Fibroblast of lung (primary cell): ENCODE measurements around the gene NRAP. TPM values are rescaled to one million over a fixed set of nuclear protein-coding genes. Genes with fewer than 3 reads are reported as not detected.

Experiments
- DNase-seq, 2 donors: peaks; one replicate each; pipeline versions ENCODE4 v3.0.0 to v3.0.0-alpha.2; 2010; ENCODE audit warnings: low read depth in 2 of 2
- H2AFZ ChIP-seq: 2 replicates; pipeline ENCODE4 v1.5.1; 2012; ENCODE audit warnings: low read length, control low read depth, inconsistent platforms
- H3K27ac ChIP-seq: 2 replicates; pipeline ENCODE4 v1.5.1; 2011; ENCODE audit warnings: low read length, control low read depth; ENCODE audit not compliant: insufficient read depth
- H3K27me3 ChIP-seq: 2 replicates; pipeline ENCODE4 v1.5.1; 2011; ENCODE audit warnings: mild to moderate bottlenecking, low read length; ENCODE audit not compliant: control insufficient read depth, insufficient read depth
- H3K36me3 ChIP-seq: 2 replicates; pipeline ENCODE4 v1.5.1; 2011; ENCODE audit warnings: low read length; ENCODE audit not compliant: control insufficient read depth, insufficient read depth
- H3K4me1 ChIP-seq: 2 replicates; pipeline ENCODE4 v1.5.1; 2011; ENCODE audit warnings: low read length; ENCODE audit not compliant: control insufficient read depth, insufficient read depth; ENCODE audit errors: extremely low read depth
- H3K4me2 ChIP-seq: 2 replicates; pipeline ENCODE4 v1.5.1; 2011; ENCODE audit warnings: low read length, control low read depth; ENCODE audit not compliant: insufficient read depth; ENCODE audit errors: extremely low read depth
- H3K4me3 ChIP-seq, 4 experiments: fragments of 200-600 bp in 1 of 4; sonication (generic) in 1 of 4; replicated peaks in 1 of 4; 2 replicates each; pipeline ENCODE4 v1.5.1; 2011 to 2016; ENCODE audit warnings: low read length in 4 of 4, low read depth in 3 of 4, mild to moderate bottlenecking in 3 of 4, control low read depth in 2 of 4, inconsistent platforms in 1 of 4, mixed read lengths in 1 of 4; ENCODE audit not compliant: insufficient read depth in 1 of 4; ENCODE audit errors: control extremely low read depth in 1 of 4
- H3K79me2 ChIP-seq: 2 replicates; pipeline ENCODE4 v1.5.1; 2012; ENCODE audit warnings: mild to moderate bottlenecking, low read length, inconsistent platforms; ENCODE audit not compliant: control insufficient read depth, insufficient read depth
- H3K9ac ChIP-seq: 2 replicates; pipeline ENCODE4 v1.5.1; 2011; ENCODE audit warnings: mild to moderate bottlenecking, low read length, control low read depth; ENCODE audit not compliant: insufficient read depth
- H3K9me3 ChIP-seq: 2 replicates; pipeline ENCODE4 v1.5.1; 2012; ENCODE audit warnings: low read depth, low read length; ENCODE audit not compliant: control insufficient read depth, insufficient read depth
- H4K20me1 ChIP-seq: 2 replicates; pipeline ENCODE4 v1.5.1; 2011; ENCODE audit warnings: low read length; ENCODE audit not compliant: control insufficient read depth, insufficient read depth; ENCODE audit errors: extremely low read depth
- EZH2 ChIP-seq: IDR thresholded peaks from 2 replicates; pipeline ENCODE4 v1.5.1; 2012; ENCODE audit warnings: low read length, control low read depth, mild to moderate bottlenecking; ENCODE audit errors: missing control alignments
- polyA plus RNA-seq, 2 donors: library from polyadenylated mRNA; depleted of rRNA in 1 of 2; stranded (reverse) in 1 of 2; unstranded in 1 of 2; fragments of >200 nt; gene quantifications; 2 replicates each; pipeline ENCODE4 v1.2.1, GENCODE V29; 2011 to 2012; ENCODE audit warnings: missing spikeins in 1 of 2
- total RNA-seq: library from RNA; depleted of rRNA; stranded (reverse); fragments of >200 nt; gene quantifications from 2 replicates; pipeline ENCODE4 v1.2.1, GENCODE V29; 2014
- TF ChIP-seq, protein P1 (sequence below), 2 donors: IDR thresholded peaks in 1 of 2; conservative IDR thresholded peaks in 1 of 2; 1 replicate in 1 of 2; 2 replicates in 1 of 2; pipeline ENCODE4 v1.5.1; 2011 to 2012; ENCODE audit warnings: low read length in 2 of 2, control low read depth in 1 of 2, inconsistent platforms in 1 of 2, low read depth in 1 of 2, mild to moderate bottlenecking in 1 of 2

The NRAP gene
- total and polyA plus RNA-seq, 2 donors (not counting 1 experiment from before 2014, with no cell fraction given): not detected

- no peak overlapping the region for H3K9ac ChIP-seq
- peak overlapping the region; percentile 1 for H3K27ac ChIP-seq
- no peaks in the 10 kb centered on the region for H4K20me1 ChIP-seq
- H3K27me3 ChIP-seq: no peaks in the 10 kb centered on the region
- H3K4me1 ChIP-seq: peaks cover 2% of the 10 kb centered on the region
- no peaks in the 10 kb centered on the region for H3K9me3 ChIP-seq
- peak overlapping the region; percentile 20 for H3K4me2 ChIP-seq
- TF ChIP-seq, protein P1, sequence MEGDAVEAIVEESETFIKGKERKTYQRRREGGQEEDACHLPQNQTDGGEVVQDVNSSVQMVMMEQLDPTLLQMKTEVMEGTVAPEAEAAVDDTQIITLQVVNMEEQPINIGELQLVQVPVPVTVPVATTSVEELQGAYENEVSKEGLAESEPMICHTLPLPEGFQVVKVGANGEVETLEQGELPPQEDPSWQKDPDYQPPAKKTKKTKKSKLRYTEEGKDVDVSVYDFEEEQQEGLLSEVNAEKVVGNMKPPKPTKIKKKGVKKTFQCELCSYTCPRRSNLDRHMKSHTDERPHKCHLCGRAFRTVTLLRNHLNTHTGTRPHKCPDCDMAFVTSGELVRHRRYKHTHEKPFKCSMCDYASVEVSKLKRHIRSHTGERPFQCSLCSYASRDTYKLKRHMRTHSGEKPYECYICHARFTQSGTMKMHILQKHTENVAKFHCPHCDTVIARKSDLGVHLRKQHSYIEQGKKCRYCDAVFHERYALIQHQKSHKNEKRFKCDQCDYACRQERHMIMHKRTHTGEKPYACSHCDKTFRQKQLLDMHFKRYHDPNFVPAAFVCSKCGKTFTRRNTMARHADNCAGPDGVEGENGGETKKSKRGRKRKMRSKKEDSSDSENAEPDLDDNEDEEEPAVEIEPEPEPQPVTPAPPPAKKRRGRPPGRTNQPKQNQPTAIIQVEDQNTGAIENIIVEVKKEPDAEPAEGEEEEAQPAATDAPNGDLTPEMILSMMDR (conservative IDR thresholded peaks at IDR 0.05 in 1 of 2, IDR thresholded peaks at IDR 0.05 in 1 of 2; ENCODE audit: low read depth in 1 of 2, low read length in 2 of 2): no peak
- no peak for TF ChIP-seq EZH2
- H3K4me3 ChIP-seq: no peak overlapping the region
- no peak overlapping the region for H2AFZ ChIP-seq
- H3K79me2 ChIP-seq: no peaks in the 10 kb centered on the region
- DNase-seq: peak; percentile 74 to 79
- no peaks in the 10 kb centered on the region for H3K36me3 ChIP-seq
Observed at GRCh38 chr10:113709221-113709838, 45.5 kb upstream of the NRAP start.

DNA sequence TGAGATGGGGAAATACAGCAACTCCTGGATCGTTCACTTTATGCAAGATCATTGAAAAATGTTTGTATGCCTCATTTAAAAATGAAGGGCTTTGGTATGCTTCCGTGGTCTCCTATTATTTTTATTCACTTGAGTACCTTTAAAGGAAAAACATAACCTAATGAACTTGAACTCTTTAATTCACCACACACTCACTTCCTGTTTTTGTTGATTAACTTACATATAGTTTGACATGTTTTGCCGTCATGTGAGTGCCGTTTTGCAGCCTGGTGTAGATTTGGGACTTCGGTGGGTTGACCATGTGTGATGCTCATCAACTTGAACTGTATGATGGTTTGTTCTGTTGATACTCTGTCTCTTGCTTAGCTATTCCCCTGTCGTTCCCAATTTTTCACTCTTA is 44.8 kb upstream of the NRAP start:
- H3K9me3 ChIP-seq: no peaks in the 10 kb centered on the region
- H3K27me3 ChIP-seq: no peaks in the 10 kb centered on the region
- no peak for TF ChIP-seq EZH2
- TF ChIP-seq, protein P1 (conservative IDR thresholded peaks at IDR 0.05 in 1 of 2, IDR thresholded peaks at IDR 0.05 in 1 of 2; ENCODE audit: low read depth in 1 of 2, low read length in 2 of 2): no peak
- H4K20me1 ChIP-seq: no peaks in the 10 kb centered on the region
- no peak overlapping the region for H3K4me2 ChIP-seq
- DNase-seq: no peak
- H3K4me1 ChIP-seq: peaks cover 2% of the 10 kb centered on the region
- no peak overlapping the region for H3K9ac ChIP-seq
- no peak overlapping the region for H3K4me3 ChIP-seq
- no peaks in the 10 kb centered on the region for H3K79me2 ChIP-seq
- H2AFZ ChIP-seq: no peak overlapping the region
- H3K36me3 ChIP-seq: no peaks in the 10 kb centered on the region
- H3K27ac ChIP-seq: no peak overlapping the region

DNA sequence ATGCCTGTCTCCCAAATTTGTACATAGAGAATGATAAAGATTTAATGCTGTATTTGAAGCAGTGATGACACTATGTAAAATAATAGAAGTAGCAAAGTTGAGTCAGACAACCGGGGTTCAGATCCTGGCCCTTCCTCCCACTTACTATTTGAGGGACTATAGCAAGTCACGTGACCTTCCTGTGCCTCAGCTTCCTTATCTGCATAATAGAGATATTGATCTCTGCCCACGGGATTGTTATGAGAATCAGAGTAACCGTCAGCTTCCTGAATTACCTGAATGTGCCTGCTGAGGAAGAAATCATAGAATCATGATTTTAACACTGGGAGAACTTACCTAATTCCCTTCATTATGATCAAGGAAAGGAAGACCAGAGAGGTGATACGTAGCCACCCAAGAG is 42.8 kb upstream of the NRAP start:
- Histone ChIP-seq H3K27me3 (no peaks in the 10 kb centered on the region), H3K36me3 (no peaks in the 10 kb centered on the region), H3K79me2 (no peaks in the 10 kb centered on the region), H2AFZ (no peak overlapping the region), H3K9ac (no peak overlapping the region), H3K9me3 (no peaks in the 10 kb centered on the region), H3K4me1 (peaks cover 2% of the 10 kb centered on the region), H3K4me3 (no peak overlapping the region), H3K4me2 (no peak overlapping the region), H4K20me1 (no peaks in the 10 kb centered on the region), H3K27ac (no peak overlapping the region)
- DNase-seq: no peak
- TF ChIP-seq EZH2: no peak
- TF ChIP-seq, protein P1 (conservative IDR thresholded peaks at IDR 0.05 in 1 of 2, IDR thresholded peaks at IDR 0.05 in 1 of 2; ENCODE audit: low read depth in 1 of 2, low read length in 2 of 2): no peak
